Right cardiac atrium (tissue), 5 donors: ENCODE data around the gene MESP2. TPM values are rescaled to one million over a fixed set of nuclear protein-coding genes. Genes with fewer than 3 reads are reported as not detected.

Experiments used
- ATAC-seq, 2 donors: fragments of 200-7000 bp; cut with Tn5 transposase; one replicate each; pipeline versions ENCODE4 v1.8.0 to v1.9.1; 2020; ENCODE audit warnings: moderate library complexity in 2 of 2, mild to moderate bottlenecking in 1 of 2
- DNase-seq, 3 donors: peaks; one replicate each; pipeline ENCODE4 v3.0.0-alpha.2; 2020
- H3K27ac ChIP-seq: one replicate; pipeline ENCODE4 v1.5.1; 2013; ENCODE audit warnings: mild to moderate bottlenecking, low read length, control low read depth, moderate library complexity
- H3K27me3 ChIP-seq: one replicate; pipeline ENCODE4 v1.6.1; 2013; ENCODE audit not compliant: control insufficient read depth, insufficient read depth
- H3K4me1 ChIP-seq: one replicate; pipeline ENCODE4 v1.6.1; 2013; ENCODE audit warnings: low read length; ENCODE audit not compliant: control insufficient read depth, insufficient read depth
- H3K4me3 ChIP-seq: one replicate; pipeline ENCODE4 v1.5.1; 2013; ENCODE audit warnings: low read length, control low read depth
- H3K9me3 ChIP-seq: one replicate; pipeline ENCODE4 v1.6.1; 2013; ENCODE audit warnings: low read length; ENCODE audit not compliant: control insufficient read depth
- WGBS: extraction: QIAGEN DNeasy Blood & Tissue Kit; methylation state at CpG from one replicate; pipeline ENCODE4 v1.1.7; 2013; 5-methylcytosine and 5-hydroxymethylcytosine counted together
- intact Hi-C, 4 donors: fragments of 100-400 bp; cut with DNase I; formaldehyde crosslinking; loops; one replicate each; pipeline versions ENCODE4 v1.11.0 to v1.14.0; 2022 to 2023
- long read RNA-seq, 4 donors: library from polyadenylated mRNA; unstranded; transcript quantifications; one replicate each; pipeline ENCODE4 v2.0.0, GENCODE V29; 2020 to 2021
- polyA plus RNA-seq: library from polyadenylated mRNA; stranded (reverse); fragments of 200-250 nt; gene quantifications from one replicate; pipeline ENCODE4 v1.2.3, GENCODE V29; 2013
- total RNA-seq, 4 donors: library from RNA; stranded (reverse); fragmentation: NEBNext Ultra II Directional; extraction: Animal tissue kit (Norgen Biotek cat#: 25700); gene quantifications; one replicate each; pipeline ENCODE4 v1.2.1, GENCODE V29; 2021
- donor health status: healthy with polysubstance abuse.
- donor health status: DM: no; HTN: yes; CAD: no.
- donor health status: DM: no; HTN: no; CAD: no.
- donor health status: DM: no; HTN: yes; CAD: no; lungs with severe emphysema.
- donor health status: DM: yes; HTN: yes; CAD: no.

MESP2 gene
- total RNA-seq (under 1 TPM in 3 of 4 donors, not detected in 1; 0.29 to 0.34 (median 0.29) TPM), polyA plus RNA-seq (0.61 TPM)
- long read RNA-seq, donor 1 = 0 reads
- long read RNA-seq, donor 2 = 0 reads
- long read RNA-seq, donor 3 = 0 reads
- long read RNA-seq, donor 4, partial matches to known transcripts = 0 of 1 reads
- long read RNA-seq, donor 4, other reads (novel, unspliced or antisense) = 0 of 1 reads

GRCh38 chr15:89776274-89777072, at the start of gene MESP2:
TSS of gene MESP2 (plus strand) at chr15:89776332. CDS start at chr15:89776358, 26 bp downstream.
- 5% methylated on average over 82 of the region's 82 CpGs for WGBS
- DNase-seq = peak; percentile 92 to 97 (median 96)
- Histone ChIP-seq H3K4me1 (no peaks in the 10 kb centered on the region), H3K27ac (no peak within 1 kb of the TSS), H3K4me3 (peak within 1 kb of the TSS; percentile 2), H3K9me3 (no peaks in the 10 kb centered on the region), H3K27me3 (no peaks in the 10 kb centered on the region)
- intact Hi-C loops = no loop called here
- peak; percentile 95 to 96 for ATAC-seq

GRCh38 chr15:89728254-89728653, 47.9 kb upstream of the MESP2 start:
- peak; percentile 87 to 89 for ATAC-seq
- Histone ChIP-seq H3K27me3 (no peaks in the 10 kb centered on the region), H3K9me3 (no peaks in the 10 kb centered on the region), H3K4me3 (no peak overlapping the region), H3K27ac (no peak overlapping the region), H3K4me1 (no peaks in the 10 kb centered on the region)
- WGBS = 9% methylated on average over 2 of the region's 2 CpGs
- intact Hi-C loops = no loop called here
- no peak for DNase-seq

GRCh38 chr15:89731275-89731674, 44.9 kb upstream of the MESP2 start:
- ATAC-seq (no peak), DNase-seq (no peak)
- no peak overlapping the region for H3K4me3 ChIP-seq
- H3K4me1 ChIP-seq = no peaks in the 10 kb centered on the region
- intact Hi-C loops = no loop called here
- no peaks in the 10 kb centered on the region for H3K9me3 ChIP-seq
- no peaks in the 10 kb centered on the region for H3K27me3 ChIP-seq
- WGBS = 84% methylated on average over 5 of the region's 5 CpGs
- no peak overlapping the region for H3K27ac ChIP-seq

GRCh38 chr15:89732451-89733172, 43.5 kb upstream of the MESP2 start:
- DNase-seq (no peak), ATAC-seq (no peak)
- Histone ChIP-seq H3K9me3 (no peaks in the 10 kb centered on the region), H3K27me3 (no peaks in the 10 kb centered on the region), H3K27ac (no peak overlapping the region), H3K4me3 (no peak overlapping the region), H3K4me1 (no peaks in the 10 kb centered on the region)
- WGBS = 55% methylated on average over 8 of the region's 8 CpGs
- intact Hi-C loops = no loop called here

GRCh38 chr15:89735773-89736172, 40.4 kb upstream of the MESP2 start:
- Histone ChIP-seq H3K4me3 (no peak overlapping the region), H3K9me3 (no peaks in the 10 kb centered on the region), H3K27ac (no peak overlapping the region), H3K27me3 (no peaks in the 10 kb centered on the region), H3K4me1 (peaks cover 2% of the 10 kb centered on the region)
- no peak for ATAC-seq
- WGBS = 39% methylated on average over 4 of the region's 4 CpGs
- no peak for DNase-seq
- intact Hi-C loops = no loop called here

GRCh38 chr15:89740137-89740536, 36.0 kb upstream of the MESP2 start:
- Histone ChIP-seq H3K27ac (no peak overlapping the region), H3K4me3 (no peak overlapping the region), H3K9me3 (no peaks in the 10 kb centered on the region), H3K27me3 (no peaks in the 10 kb centered on the region), H3K4me1 (peaks cover 2% of the 10 kb centered on the region)
- ATAC-seq = peak; percentile 74 to 83
- intact Hi-C loops = no loop called here
- WGBS = 4% methylated on average over 8 of the region's 8 CpGs
- DNase-seq = no peak

GRCh38 chr15:89743011-89743410, 33.1 kb upstream of the MESP2 start:
- Histone ChIP-seq H3K27ac (no peak overlapping the region), H3K9me3 (no peaks in the 10 kb centered on the region), H3K4me3 (no peak overlapping the region), H3K4me1 (peaks cover 2% of the 10 kb centered on the region), H3K27me3 (no peaks in the 10 kb centered on the region)
- intact Hi-C loops = no loop called here
- DNase-seq (no peak), ATAC-seq (no peak)
- 83% methylated on average over 8 of the region's 8 CpGs for WGBS

- no peak for ATAC-seq
- WGBS = 81% methylated on average over 8 of the region's 8 CpGs
- Histone ChIP-seq H3K27ac (no peak overlapping the region), H3K9me3 (no peaks in the 10 kb centered on the region), H3K4me3 (no peak overlapping the region), H3K27me3 (no peaks in the 10 kb centered on the region), H3K4me1 (peaks cover 2% of the 10 kb centered on the region)
- intact Hi-C loops = no loop called here
- DNase-seq = no peak
Observed at GRCh38 chr15:89743594-89743993, 32.5 kb upstream of the MESP2 start.

- no peak overlapping the region for H3K4me3 ChIP-seq
- ATAC-seq (no peak), DNase-seq (no peak)
- WGBS = 77% methylated on average over 13 of the region's 13 CpGs
- peaks cover 1% of the 10 kb centered on the region for H3K4me1 ChIP-seq
- no peaks in the 10 kb centered on the region for H3K9me3 ChIP-seq
- intact Hi-C loops = no loop called here
- H3K27me3 ChIP-seq = no peaks in the 10 kb centered on the region
- no peak overlapping the region for H3K27ac ChIP-seq
Observed at GRCh38 chr15:89745131-89745530, 31.0 kb upstream of the MESP2 start.

- no peak for ATAC-seq
- Histone ChIP-seq H3K4me3 (no peak overlapping the region), H3K27me3 (no peaks in the 10 kb centered on the region), H3K4me1 (no peaks in the 10 kb centered on the region), H3K27ac (no peak overlapping the region), H3K9me3 (no peaks in the 10 kb centered on the region)
- DNase-seq = no peak
- WGBS = 85% methylated on average over 1 of the region's 1 CpG
- intact Hi-C loops = no loop called here
Observed at GRCh38 chr15:89745768-89746167, 30.4 kb upstream of the MESP2 start.

- DNase-seq (no peak), ATAC-seq (no peak)
- Histone ChIP-seq H3K27me3 (no peaks in the 10 kb centered on the region), H3K4me1 (no peaks in the 10 kb centered on the region), H3K4me3 (no peak overlapping the region), H3K27ac (no peak overlapping the region), H3K9me3 (no peaks in the 10 kb centered on the region)
- intact Hi-C loops = no loop called here
- WGBS = 78% methylated on average over 9 of the region's 9 CpGs
Observed at GRCh38 chr15:89746386-89746780, 29.7 kb upstream of the MESP2 start.
